ENCODE data around the gene TTR. TPM values are rescaled to one million over a fixed set of nuclear protein-coding genes. Genes with fewer than 3 reads are reported as not detected.

TTR gene
- total and polyA plus RNA-seq, 3 donors from 2014 or later = 0.63 to 2.8 (median 1.1) TPM

GRCh38 chr18:31583185-31583854 lies 8.4 kb upstream of the TTR start:
- Histone ChIP-seq H3K4me1 (no peaks in the 10 kb centered on the region), H3K4me3 (no peak overlapping the region), H3K27ac (no peak overlapping the region), H3K27me3 (no peaks in the 10 kb centered on the region), H3K9me3 (no peaks in the 10 kb centered on the region), H3K36me3 (ENCODE audit: low read depth, missing control alignments) (no peaks in the 10 kb centered on the region)
- 86 to 91% methylated on average over 5 of the region's 5 CpGs for WGBS, 2 donors
- intact Hi-C loops (cut with DNase I; ENCODE audit: low total_unique reads) = no loop called here
- no peak for DNase-seq
- TF ChIP-seq CTCF (IDR thresholded peaks at IDR 0.05) (no peak), POLR2A (IDR thresholded peaks at IDR 0.05) (no peak)

GRCh38 chr18:31585991-31586390 lies 5.7 kb upstream of the TTR start:
- TF ChIP-seq CTCF (IDR thresholded peaks at IDR 0.05) = no peak
- intact Hi-C loops (cut with DNase I; ENCODE audit: low total_unique reads) = no loop called here
- 91 to 95% methylated on average over 5 of the region's 5 CpGs for WGBS, 2 donors

GRCh38 chr18:31586616-31587015 lies 5.1 kb upstream of the TTR start:
- intact Hi-C loops (cut with DNase I; ENCODE audit: low total_unique reads) = no loop called here
- DNase-seq = no peak
- H3K4me1 ChIP-seq = no peaks in the 10 kb centered on the region
- H3K36me3 ChIP-seq (ENCODE audit: low read depth, missing control alignments) = no peaks in the 10 kb centered on the region
- H3K4me3 ChIP-seq = no peak overlapping the region
- no peak for TF ChIP-seq CTCF (IDR thresholded peaks at IDR 0.05)
- TF ChIP-seq POLR2A (IDR thresholded peaks at IDR 0.05) = no peak
- WGBS, 2 donors = 68 to 70% methylated on average over 5 of the region's 5 CpGs
- no peaks in the 10 kb centered on the region for H3K9me3 ChIP-seq
- H3K27me3 ChIP-seq = no peaks in the 10 kb centered on the region
- H3K27ac ChIP-seq = no peak overlapping the region

More at GRCh38 chr18:31585991-31586390, 5.7 kb upstream of the TTR start:
- no peak overlapping the region for H3K27ac ChIP-seq
- no peaks in the 10 kb centered on the region for H3K27me3 ChIP-seq
- no peak for DNase-seq
- no peak overlapping the region for H3K4me3 ChIP-seq
- no peaks in the 10 kb centered on the region for H3K36me3 ChIP-seq (ENCODE audit: low read depth, missing control alignments)
- H3K4me1 ChIP-seq = no peaks in the 10 kb centered on the region
- H3K9me3 ChIP-seq = no peaks in the 10 kb centered on the region

- Histone ChIP-seq H3K27me3 (no peaks in the 10 kb centered on the region), H3K36me3 (ENCODE audit: low read depth, missing control alignments) (no peaks in the 10 kb centered on the region), H3K4me1 (no peaks in the 10 kb centered on the region), H3K4me3 (no peak overlapping the region), H3K27ac (no peak overlapping the region), H3K9me3 (no peaks in the 10 kb centered on the region)
- WGBS, 2 donors = 80 to 82% methylated on average over 4 of the region's 4 CpGs
- TF ChIP-seq CTCF (IDR thresholded peaks at IDR 0.05) (no peak), POLR2A (IDR thresholded peaks at IDR 0.05) (no peak)
- intact Hi-C loops (cut with DNase I; ENCODE audit: low total_unique reads) = no loop called here
- DNase-seq = no peak
These were observed 4.1 kb upstream of the TTR start for GRCh38 chr18:31587529-31587928.

- Histone ChIP-seq H3K27me3 (no peaks in the 10 kb centered on the region), H3K36me3 (ENCODE audit: low read depth, missing control alignments) (no peaks in the 10 kb centered on the region), H3K4me1 (no peaks in the 10 kb centered on the region), H3K9me3 (no peaks in the 10 kb centered on the region), H3K27ac (no peak overlapping the region), H3K4me3 (no peak overlapping the region)
- no peak for DNase-seq
- TF ChIP-seq POLR2A (IDR thresholded peaks at IDR 0.05) = no peak
- TF ChIP-seq CTCF (IDR thresholded peaks at IDR 0.05) = no peak
- 88 to 92% methylated on average over 8 of the region's 8 CpGs for WGBS, 2 donors
- intact Hi-C loops (cut with DNase I; ENCODE audit: low total_unique reads) = no loop called here
These were observed 1.1 kb upstream of the TTR start for GRCh38 chr18:31590570-31590969.

All from testis (tissue), 3 donors.